Measurements from ENCODE around the gene GFRA1.

Gene GFRA1

GRCh38 chr10:116098411-116099022, 174.5 kb downstream of the GFRA1 start:
- no peak for DNase-seq

GRCh38 chr10:116097239-116097784, 175.7 kb downstream of the GFRA1 start:
- DNase-seq = no peak

GRCh38 chr10:116096526-116096925, 176.5 kb downstream of the GFRA1 start:
- DNase-seq = no peak

GRCh38 chr10:116094356-116094755, 178.7 kb downstream of the GFRA1 start:
- no peak for DNase-seq

- no peak for DNase-seq
These were observed 180.0 kb downstream of the GFRA1 start for GRCh38 chr10:116093031-116093430.

GRCh38 chr10:116088985-116089384, 184.0 kb downstream of the GFRA1 start:
- DNase-seq = no peak

GRCh38 chr10:116085323-116085722, 187.7 kb downstream of the GFRA1 start:
- no peak for DNase-seq

- no peak for DNase-seq
These were observed 188.8 kb downstream of the GFRA1 start for GRCh38 chr10:116084161-116084560.

- DNase-seq = no peak
These were observed 189.7 kb downstream of the GFRA1 start for GRCh38 chr10:116083226-116083762.

- no peak for DNase-seq
These were observed 190.2 kb downstream of the GFRA1 start for GRCh38 chr10:116082762-116083161.

GRCh38 chr10:116082206-116082605, 190.8 kb downstream of the GFRA1 start:
- DNase-seq = no peak

GRCh38 chr10:116080553-116080952, 192.5 kb downstream of the GFRA1 start:
- DNase-seq = no peak

- no peak for DNase-seq
These were observed 193.7 kb downstream of the GFRA1 start for GRCh38 chr10:116079355-116079754.

- DNase-seq = no peak
These were observed 196.4 kb downstream of the GFRA1 start for GRCh38 chr10:116076621-116077020.

- DNase-seq = no peak
These were observed 199.5 kb downstream of the GFRA1 start for GRCh38 chr10:116073510-116073909.

GRCh38 chr10:116073001-116073400, 200.0 kb downstream of the GFRA1 start:
- no peak for DNase-seq

- no peak for DNase-seq
These were observed 201.4 kb downstream of the GFRA1 start for GRCh38 chr10:116071453-116072148.

GRCh38 chr10:116070743-116071320, 202.2 kb downstream of the GFRA1 start:
- no peak for DNase-seq

- no peak for DNase-seq
These were observed 203.2 kb downstream of the GFRA1 start for GRCh38 chr10:116069856-116070255.

GRCh38 chr10:116067825-116068224, 205.2 kb downstream of the GFRA1 start:
- no peak for DNase-seq

- no peak for DNase-seq
These were observed 209.9 kb downstream of the GFRA1 start for GRCh38 chr10:116063107-116063506.

GRCh38 chr10:116060864-116061263, 212.1 kb downstream of the GFRA1 start:
- DNase-seq = no peak

- DNase-seq = no peak
These were observed 213.7 kb downstream of the GFRA1 start for GRCh38 chr10:116059320-116059719.
